Adipocyte (in vitro differentiated cells): ENCODE data around the gene DNLZ.

Experiments
- DNase-seq: peaks from one replicate; pipeline ENCODE4 v3.0.0-alpha.2; 2015; ENCODE audit warnings: low read depth
- H3K27me3 ChIP-seq: replicated peaks from 2 replicates; pipeline ENCODE4 v1.7.0; 2013; ENCODE audit warnings: mild to moderate bottlenecking, low read length, moderate library complexity; ENCODE audit not compliant: control insufficient read depth, insufficient read depth
- H3K36me3 ChIP-seq: 2 replicates; pipeline ENCODE4 v1.7.0; 2013; ENCODE audit warnings: low read length, mild to moderate bottlenecking, moderate library complexity; ENCODE audit not compliant: control insufficient read depth, insufficient read depth, severe bottlenecking
- H3K4me1 ChIP-seq: 2 replicates; pipeline ENCODE4 v1.7.0; 2013; ENCODE audit warnings: mild to moderate bottlenecking, low read length, moderate library complexity; ENCODE audit not compliant: control insufficient read depth, insufficient read depth
- H3K4me3 ChIP-seq: 2 replicates; pipeline ENCODE4 v1.7.0; 2013; ENCODE audit warnings: mild to moderate bottlenecking, low read length, moderate library complexity
- H3K9ac ChIP-seq: 2 replicates; pipeline ENCODE4 v1.7.0; 2013; ENCODE audit warnings: mild to moderate bottlenecking, low read length, moderate library complexity
- H3K9me3 ChIP-seq: 2 replicates; pipeline ENCODE4 v1.7.0; 2013; ENCODE audit warnings: mild to moderate bottlenecking, low read length, moderate library complexity; ENCODE audit not compliant: control insufficient read depth

The DNLZ gene

GRCh38 chr9:136309806-136310220 lies 53.7 kb downstream of the DNLZ start:
- Histone ChIP-seq H3K9me3 (peaks cover 5% of the 10 kb centered on the region), H3K27me3 (peaks cover 49% of the 10 kb centered on the region), H3K4me3 (no peak overlapping the region), H3K36me3 (no peaks in the 10 kb centered on the region), H3K4me1 (no peaks in the 10 kb centered on the region), H3K9ac (no peak overlapping the region)
- no peak for DNase-seq
